Measurements from ENCODE around the gene HSPA12B.
A peak's percentile ranks its signal among the peaks of the same experiment; 100 is the strongest.

HSPA12B gene

GRCh38 chr20:3716195-3716834 lies 16.2 kb upstream of the HSPA12B start:
- Histone ChIP-seq H3K27ac (ENCODE audit: low read depth, low read length) (no peak overlapping the region), H3K79me2 (ENCODE audit: control insufficient read depth, insufficient read depth, low read length, unreplicated experiment) (no peaks in the 10 kb centered on the region), H3K27me3 (ENCODE audit: insufficient read depth, low read length) (peaks cover 11% of the 10 kb centered on the region), H3K36me3 (ENCODE audit: insufficient read depth, low read length) (no peaks in the 10 kb centered on the region), H3K4me3 (ENCODE audit: low read depth, low read length) (no peak overlapping the region), H3K4me1 (ENCODE audit: control insufficient read depth, insufficient read depth, low read length, unreplicated experiment) (no peaks in the 10 kb centered on the region), H2AFZ (ENCODE audit: low read length, unreplicated experiment) (no peak overlapping the region)

GRCh38 chr20:3719046-3719445 lies 13.4 kb upstream of the HSPA12B start:
- H3K79me2 ChIP-seq (ENCODE audit: control insufficient read depth, insufficient read depth, low read length, unreplicated experiment) = no peaks in the 10 kb centered on the region
- H3K36me3 ChIP-seq (ENCODE audit: insufficient read depth, low read length) = no peaks in the 10 kb centered on the region
- H3K27ac ChIP-seq (ENCODE audit: low read depth, low read length) = no peak overlapping the region
- no peak overlapping the region for H2AFZ ChIP-seq (ENCODE audit: low read length, unreplicated experiment)
- peaks cover 11% of the 10 kb centered on the region for H3K27me3 ChIP-seq (ENCODE audit: insufficient read depth, low read length)
- no peaks in the 10 kb centered on the region for H3K4me1 ChIP-seq (ENCODE audit: control insufficient read depth, insufficient read depth, low read length, unreplicated experiment)
- no peak overlapping the region for H3K4me3 ChIP-seq (ENCODE audit: low read depth, low read length)

GRCh38 chr20:3720068-3720467 lies 12.4 kb upstream of the HSPA12B start:
- peaks cover 20% of the 10 kb centered on the region for H3K27me3 ChIP-seq (ENCODE audit: insufficient read depth, low read length)
- no peaks in the 10 kb centered on the region for H3K79me2 ChIP-seq (ENCODE audit: control insufficient read depth, insufficient read depth, low read length, unreplicated experiment)
- H3K4me3 ChIP-seq (ENCODE audit: low read depth, low read length) = no peak overlapping the region
- H3K36me3 ChIP-seq (ENCODE audit: insufficient read depth, low read length) = no peaks in the 10 kb centered on the region
- H3K4me1 ChIP-seq (ENCODE audit: control insufficient read depth, insufficient read depth, low read length, unreplicated experiment) = no peaks in the 10 kb centered on the region
- no peak overlapping the region for H3K27ac ChIP-seq (ENCODE audit: low read depth, low read length)
- no peak overlapping the region for H2AFZ ChIP-seq (ENCODE audit: low read length, unreplicated experiment)

- Histone ChIP-seq H3K79me2 (ENCODE audit: control insufficient read depth, insufficient read depth, low read length, unreplicated experiment) (no peaks in the 10 kb centered on the region), H3K4me1 (ENCODE audit: control insufficient read depth, insufficient read depth, low read length, unreplicated experiment) (no peaks in the 10 kb centered on the region), H3K27ac (ENCODE audit: low read depth, low read length) (no peak overlapping the region), H3K4me3 (ENCODE audit: low read depth, low read length) (no peak overlapping the region), H3K36me3 (ENCODE audit: insufficient read depth, low read length) (no peaks in the 10 kb centered on the region), H3K27me3 (ENCODE audit: insufficient read depth, low read length) (peaks cover 20% of the 10 kb centered on the region), H2AFZ (ENCODE audit: low read length, unreplicated experiment) (no peak overlapping the region)
These were observed 11.9 kb upstream of the HSPA12B start for GRCh38 chr20:3720626-3721025.

- H2AFZ ChIP-seq (ENCODE audit: low read length, unreplicated experiment) = no peak overlapping the region
- H3K4me3 ChIP-seq (ENCODE audit: low read depth, low read length) = no peak overlapping the region
- H3K4me1 ChIP-seq (ENCODE audit: control insufficient read depth, insufficient read depth, low read length, unreplicated experiment) = no peaks in the 10 kb centered on the region
- no peaks in the 10 kb centered on the region for H3K36me3 ChIP-seq (ENCODE audit: insufficient read depth, low read length)
- H3K27me3 ChIP-seq (ENCODE audit: insufficient read depth, low read length) = peaks cover 20% of the 10 kb centered on the region
- H3K79me2 ChIP-seq (ENCODE audit: control insufficient read depth, insufficient read depth, low read length, unreplicated experiment) = no peaks in the 10 kb centered on the region
- no peak overlapping the region for H3K27ac ChIP-seq (ENCODE audit: low read depth, low read length)
These were observed 10.6 kb upstream of the HSPA12B start for GRCh38 chr20:3721912-3722311.

GRCh38 chr20:3723284-3723683 lies 9.2 kb upstream of the HSPA12B start:
- Histone ChIP-seq H2AFZ (ENCODE audit: low read length, unreplicated experiment) (no peak overlapping the region), H3K27me3 (ENCODE audit: insufficient read depth, low read length) (peaks cover 20% of the 10 kb centered on the region), H3K79me2 (ENCODE audit: control insufficient read depth, insufficient read depth, low read length, unreplicated experiment) (no peaks in the 10 kb centered on the region), H3K4me3 (ENCODE audit: low read depth, low read length) (no peak overlapping the region), H3K27ac (ENCODE audit: low read depth, low read length) (no peak overlapping the region), H3K4me1 (ENCODE audit: control insufficient read depth, insufficient read depth, low read length, unreplicated experiment) (peaks cover 9% of the 10 kb centered on the region), H3K36me3 (ENCODE audit: insufficient read depth, low read length) (no peaks in the 10 kb centered on the region)

GRCh38 chr20:3724356-3724755 lies 8.1 kb upstream of the HSPA12B start:
- peaks cover 9% of the 10 kb centered on the region for H3K4me1 ChIP-seq (ENCODE audit: control insufficient read depth, insufficient read depth, low read length, unreplicated experiment)
- H3K4me3 ChIP-seq (ENCODE audit: low read depth, low read length) = no peak overlapping the region
- no peaks in the 10 kb centered on the region for H3K36me3 ChIP-seq (ENCODE audit: insufficient read depth, low read length)
- H3K27me3 ChIP-seq (ENCODE audit: insufficient read depth, low read length) = peaks cover 23% of the 10 kb centered on the region
- H3K79me2 ChIP-seq (ENCODE audit: control insufficient read depth, insufficient read depth, low read length, unreplicated experiment) = no peaks in the 10 kb centered on the region
- H3K27ac ChIP-seq (ENCODE audit: low read depth, low read length) = no peak overlapping the region
- no peak overlapping the region for H2AFZ ChIP-seq (ENCODE audit: low read length, unreplicated experiment)

- H3K4me3 ChIP-seq (ENCODE audit: low read depth, low read length) = peak overlapping the region; percentile 67
- H3K27ac ChIP-seq (ENCODE audit: low read depth, low read length) = no peak overlapping the region
- no peaks in the 10 kb centered on the region for H3K36me3 ChIP-seq (ENCODE audit: insufficient read depth, low read length)
- H3K27me3 ChIP-seq (ENCODE audit: insufficient read depth, low read length) = peaks cover 29% of the 10 kb centered on the region
- H3K79me2 ChIP-seq (ENCODE audit: control insufficient read depth, insufficient read depth, low read length, unreplicated experiment) = no peaks in the 10 kb centered on the region
- H2AFZ ChIP-seq (ENCODE audit: low read length, unreplicated experiment) = peak overlapping the region; percentile 84
- peaks cover 9% of the 10 kb centered on the region for H3K4me1 ChIP-seq (ENCODE audit: control insufficient read depth, insufficient read depth, low read length, unreplicated experiment)
These were observed 5.0 kb upstream of the HSPA12B start for GRCh38 chr20:3727401-3728021.

GRCh38 chr20:3728354-3728753 lies 4.1 kb upstream of the HSPA12B start:
- no peaks in the 10 kb centered on the region for H3K79me2 ChIP-seq (ENCODE audit: control insufficient read depth, insufficient read depth, low read length, unreplicated experiment)
- no peak overlapping the region for H2AFZ ChIP-seq (ENCODE audit: low read length, unreplicated experiment)
- H3K27ac ChIP-seq (ENCODE audit: low read depth, low read length) = no peak overlapping the region
- peaks cover 37% of the 10 kb centered on the region for H3K27me3 ChIP-seq (ENCODE audit: insufficient read depth, low read length)
- H3K36me3 ChIP-seq (ENCODE audit: insufficient read depth, low read length) = no peaks in the 10 kb centered on the region
- peaks cover 9% of the 10 kb centered on the region for H3K4me1 ChIP-seq (ENCODE audit: control insufficient read depth, insufficient read depth, low read length, unreplicated experiment)
- no peak overlapping the region for H3K4me3 ChIP-seq (ENCODE audit: low read depth, low read length)

- H3K27me3 ChIP-seq (ENCODE audit: insufficient read depth, low read length) = peaks cover 38% of the 10 kb centered on the region
- no peaks in the 10 kb centered on the region for H3K79me2 ChIP-seq (ENCODE audit: control insufficient read depth, insufficient read depth, low read length, unreplicated experiment)
- peaks cover 9% of the 10 kb centered on the region for H3K4me1 ChIP-seq (ENCODE audit: control insufficient read depth, insufficient read depth, low read length, unreplicated experiment)
- no peak overlapping the region for H2AFZ ChIP-seq (ENCODE audit: low read length, unreplicated experiment)
- H3K27ac ChIP-seq (ENCODE audit: low read depth, low read length) = no peak overlapping the region
- no peaks in the 10 kb centered on the region for H3K36me3 ChIP-seq (ENCODE audit: insufficient read depth, low read length)
- H3K4me3 ChIP-seq (ENCODE audit: low read depth, low read length) = no peak overlapping the region
These were observed 3.6 kb upstream of the HSPA12B start for GRCh38 chr20:3728876-3729275.

GRCh38 chr20:3729378-3729777 lies 3.1 kb upstream of the HSPA12B start:
- Histone ChIP-seq H3K4me1 (ENCODE audit: control insufficient read depth, insufficient read depth, low read length, unreplicated experiment) (peaks cover 9% of the 10 kb centered on the region), H2AFZ (ENCODE audit: low read length, unreplicated experiment) (no peak overlapping the region), H3K27ac (ENCODE audit: low read depth, low read length) (no peak overlapping the region), H3K79me2 (ENCODE audit: control insufficient read depth, insufficient read depth, low read length, unreplicated experiment) (no peaks in the 10 kb centered on the region), H3K4me3 (ENCODE audit: low read depth, low read length) (no peak overlapping the region), H3K27me3 (ENCODE audit: insufficient read depth, low read length) (peaks cover 36% of the 10 kb centered on the region), H3K36me3 (ENCODE audit: insufficient read depth, low read length) (no peaks in the 10 kb centered on the region)

All from ACC112 (cell line).